HCT116 (cell line): Measurements from ENCODE around the gene LUC7L2. TPM values are rescaled to one million over a fixed set of nuclear protein-coding genes. Genes with fewer than 3 reads are reported as not detected.

Source experiments
- ATAC-seq: fragments of 200-7000 bp; cut with Tn5 transposase; 2 replicates; pipeline ENCODE4 v1.9.1; 2020; ENCODE audit warnings: mild to moderate bottlenecking, moderate library complexity
- BruUV-seq: library from RNA; stranded (reverse); fragments of 400-500 nt; replicated peaks from 2 replicates; lab custom pipeline; 2021; lab: Mats Ljungman, UMichigan
- CTCF ChIA-PET: fragments of 300-600 bp; sonication (Branson Sonifier 250); formaldehyde crosslinking; loops from one replicate; lab custom pipeline; 2021; ENCODE audit warnings: antibody characterized with exemption; lab: Charles Lee
- POLR2A ChIA-PET: fragments of 300-600, 350-600 bp; sonication (Branson Sonifier 250); formaldehyde crosslinking; loops from one replicate; lab custom pipeline; 2021; ENCODE audit warnings: antibody characterized with exemption; lab: Charles Lee
- RAD21 ChIA-PET, 2 experiments: fragments of 300-600 bp; sonication (Branson Sonifier 250); formaldehyde crosslinking; loops; one replicate each; lab custom pipeline; 2023; ENCODE audit warnings: low total read pairs in 2 of 2; ENCODE audit not compliant: uncharacterized antibody in 2 of 2, unreplicated experiment in 2 of 2, low non-redundant PET in 1 of 2; lab: Charles Lee
- DNase-seq: peaks from one replicate; pipeline ENCODE4 v3.0.0-alpha.2; 2010; ENCODE audit warnings: low read depth, low spot score
- H2AFZ ChIP-seq: fragments of 200-600 bp; shearing (Covaris generic), sonication (generic); 2 replicates; pipeline ENCODE4 v1.6.1; 2017; ENCODE audit warnings: low read depth, mixed run types, mixed read lengths, antibody characterized with exemption, low read length; ENCODE audit not compliant: poor library complexity, severe bottlenecking
- H3K27ac ChIP-seq: 2 replicates; pipeline ENCODE4 v1.5.1; 2012; ENCODE audit warnings: low read depth, low read length
- H3K27me3 ChIP-seq: fragments of 200-600 bp; sonication (generic); 2 replicates; pipeline ENCODE4 v1.6.1; 2016; ENCODE audit warnings: mixed run types, low read length, mixed read lengths; ENCODE audit not compliant: insufficient read depth
- H3K36me3 ChIP-seq, 2 experiments: fragments of 200-500 bp in 1 of 2; fragments of 200-600 bp in 1 of 2; sonication (Bioruptor generic) in 1 of 2; sonication (generic) in 1 of 2; 2 replicates each; pipeline versions ENCODE4 v1.5.1 to v1.6.1; 2014 to 2016; ENCODE audit warnings: low read length in 2 of 2, inconsistent platforms in 1 of 2, mixed read lengths in 1 of 2, mixed run types in 1 of 2; ENCODE audit not compliant: insufficient read depth in 2 of 2, control insufficient read depth in 1 of 2
- H3K4me1 ChIP-seq, 2 experiments: fragments of 200-600 bp in 1 of 2; sonication (generic) in 1 of 2; 2 replicates each; pipeline versions ENCODE4 v1.5.1 to v1.6.1; 2012 to 2017; ENCODE audit warnings: low read length in 2 of 2, inconsistent platforms in 1 of 2, mild to moderate bottlenecking in 1 of 2, mixed read lengths in 1 of 2, mixed run types in 1 of 2, moderate library complexity in 1 of 2; ENCODE audit not compliant: insufficient read depth in 2 of 2, control insufficient read depth in 1 of 2
- H3K4me2 ChIP-seq: fragments of 200-600 bp; sonication (generic); 2 replicates; pipeline ENCODE4 v1.6.1; 2017; ENCODE audit warnings: mixed run types, low read length, mixed read lengths
- H3K4me3 ChIP-seq, 2 experiments: fragments of 200-600 bp in 1 of 2; sonication (generic) in 1 of 2; replicated peaks in 1 of 2; 2 replicates each; pipeline ENCODE4 v1.5.1; 2011 to 2016; ENCODE audit warnings: low read length in 2 of 2, control low read depth in 1 of 2, low read depth in 1 of 2, mild to moderate bottlenecking in 1 of 2, mixed read lengths in 1 of 2, mixed run types in 1 of 2
- H3K79me2 ChIP-seq: fragments of 200-600 bp; sonication (generic); 2 replicates; pipeline ENCODE4 v1.6.1; 2017; ENCODE audit warnings: mild to moderate bottlenecking, mixed run types, low read length, moderate library complexity, mixed read lengths; ENCODE audit not compliant: insufficient read depth
- H3K9ac ChIP-seq: fragments of 200-600 bp; sonication (generic); 2 replicates; pipeline ENCODE4 v1.6.1; 2016; ENCODE audit warnings: low read length, mixed read lengths
- H3K9me2 ChIP-seq: fragments of 200-600 bp; sonication (generic), shearing (Covaris generic); 2 replicates; pipeline ENCODE4 v1.6.1; 2017; ENCODE audit warnings: mixed run types, mild to moderate bottlenecking, moderate library complexity; ENCODE audit not compliant: insufficient read depth
- H3K9me3 ChIP-seq, 2 experiments: fragments of 200-500 bp in 1 of 2; fragments of 200-600 bp in 1 of 2; sonication (Bioruptor generic) in 1 of 2; sonication (generic) in 1 of 2; 2 replicates each; pipeline ENCODE4 v1.6.1; 2014 to 2017; ENCODE audit warnings: low read length in 2 of 2, mixed read lengths in 2 of 2, inconsistent platforms in 1 of 2, low read depth in 1 of 2, mild to moderate bottlenecking in 1 of 2, mixed run types in 1 of 2, moderate library complexity in 1 of 2; ENCODE audit not compliant: control insufficient read depth in 1 of 2, insufficient read depth in 1 of 2
- H4K20me1 ChIP-seq: fragments of 200-600 bp; sonication (generic), shearing (Covaris generic); 2 replicates; pipeline ENCODE4 v1.6.1; 2017; ENCODE audit warnings: mixed run types, mild to moderate bottlenecking, moderate library complexity; ENCODE audit not compliant: insufficient read depth
- CEBPB ChIP-seq: IDR thresholded peaks from 2 replicates; pipeline ENCODE4 v1.6.1; 2012; ENCODE audit warnings: low read depth
- EGR1 ChIP-seq: IDR thresholded peaks from 2 replicates; pipeline ENCODE4 v1.6.1; 2012; ENCODE audit warnings: low read depth
- ELF1 ChIP-seq: IDR thresholded peaks from 2 replicates; pipeline ENCODE4 v1.6.1; 2012; ENCODE audit warnings: low read depth, borderline replicate concordance
- EZH2 ChIP-seq: fragments of 200-600 bp; sonication (generic); IDR thresholded peaks from 2 replicates; pipeline ENCODE4 v1.6.1; 2017; ENCODE audit warnings: antibody characterized with exemption, mixed run types
- JUND ChIP-seq: IDR thresholded peaks from 2 replicates; pipeline ENCODE4 v1.6.1; 2012
- POLR2A ChIP-seq: IDR thresholded peaks from 2 replicates; pipeline ENCODE4 v1.7.0; 2011; ENCODE audit warnings: borderline replicate concordance; ENCODE audit not compliant: insufficient read depth, insufficient read length; ENCODE audit errors: extremely low read depth
- RAD21 ChIP-seq: IDR thresholded peaks from 2 replicates; pipeline ENCODE4 v1.6.1; 2012; ENCODE audit warnings: low read depth, mild to moderate bottlenecking
- SP1 ChIP-seq: IDR thresholded peaks from 2 replicates; pipeline ENCODE4 v1.6.1; 2012; ENCODE audit warnings: low read depth
- SRF ChIP-seq: IDR thresholded peaks from 2 replicates; pipeline ENCODE4 v1.6.1; 2012; ENCODE audit warnings: low read depth
- TCF7L2 ChIP-seq: IDR thresholded peaks from 2 replicates; pipeline ENCODE4 v1.7.0; 2011; ENCODE audit warnings: borderline replicate concordance, inconsistent platforms; ENCODE audit not compliant: insufficient read depth, insufficient read length; ENCODE audit errors: extremely low read depth
- ZFX ChIP-seq: fragments of 450-650 bp; IDR thresholded peaks from 2 replicates; pipeline ENCODE4 v1.6.1; 2017
- ZNF274 ChIP-seq: fragments of 200-500 bp; sonication (Bioruptor generic); IDR thresholded peaks from 2 replicates; pipeline ENCODE4 v1.6.1; 2014; ENCODE audit warnings: mild to moderate bottlenecking, low read depth, low read length, inconsistent platforms
- intact Hi-C: fragments of 100-400 bp; cut with micrococcal nuclease; formaldehyde crosslinking; loops from 2 replicates; pipeline ENCODE4 v1.10.0; 2022
- total RNA-seq: library from RNA; stranded (reverse); gene quantifications from one replicate; pipeline ENCODE4 v1.2.1, GENCODE V29; 2021; ENCODE audit not compliant: unreplicated experiment
- TF ChIP-seq, protein P1 (sequence below): IDR thresholded peaks from 2 replicates; pipeline ENCODE4 v1.6.1; 2012; ENCODE audit warnings: low read depth
- TF ChIP-seq, protein P2 (sequence below), 3 experiments: fragments of 200-600 bp in 1 of 3; sonication (generic) in 1 of 3; IDR thresholded peaks in 2 of 3; conservative IDR thresholded peaks in 1 of 3; 2 replicates each; pipeline ENCODE4 v1.5.1; 2012 to 2017; ENCODE audit warnings: low read depth in 2 of 3, low read length in 2 of 3, antibody characterized with exemption in 1 of 3, borderline replicate concordance in 1 of 3, control low read depth in 1 of 3, mild to moderate bottlenecking in 1 of 3, mixed read lengths in 1 of 3, mixed run types in 1 of 3, moderate library complexity in 1 of 3; ENCODE audit not compliant: insufficient read depth in 1 of 3
- TF ChIP-seq, protein P3 (sequence below): IDR thresholded peaks from 2 replicates; pipeline ENCODE4 v1.6.1; 2012
- TF ChIP-seq, protein P4 (sequence below): IDR thresholded peaks from 2 replicates; pipeline ENCODE4 v1.6.1; 2011; ENCODE audit warnings: mild to moderate bottlenecking, low read length, moderate library complexity; ENCODE audit not compliant: insufficient replicate concordance; ENCODE audit errors: extremely low read depth

Gene LUC7L2
- total RNA-seq, 1 experiment from 2014 or later: 98.8 TPM

- Histone ChIP-seq H3K79me2 (peaks cover 53% of the 10 kb centered on the region), H3K36me3 (peaks cover 0 to 4% of the 10 kb centered on the region in 2 experiments; a peak in 1 of 4 replicates), H3K4me3 (peak overlapping the region; percentile 67 to 91), H3K4me2 (peak overlapping the region; percentile 76), H3K27me3 (no peaks in the 10 kb centered on the region), H4K20me1 (peaks cover 12% of the 10 kb centered on the region; the same call in 1 of the 2 replicates), H3K9me3 (no peaks in the 10 kb centered on the region), H3K9me2 (no peaks in the 10 kb centered on the region), H2AFZ (no peak overlapping the region), H3K27ac (peak overlapping the region; percentile 98), H3K9ac (peak overlapping the region; percentile 99), H3K4me1 (peaks cover 16 to 22% of the 10 kb centered on the region in 2 experiments; a peak in 3 of 4 replicates)
- ChIA-PET RAD21 (no interaction called here), CTCF (interaction anchor here (1.9 kb wide), 1 partner anchor 19 kb away, joined by 5 read pairs; no protein-coding TSS in a partner anchor), POLR2A (interaction anchor here (0.7 to 1.6 kb wide), 3 partner anchors 15 to 24 kb away, joined by 3 to 5 read pairs (median 3); no protein-coding TSS in a partner anchor)
- TF ChIP-seq SP1 (no peak), ELF1 (no peak), SRF (no peak), CEBPB (no peak), JUND (no peak), POLR2A (peak; percentile 40), ZFX (peak; percentile 86; the same call in 1 of the 2 replicates), EGR1 (no peak), ZNF274 (no peak), TCF7L2 (no peak), RAD21 (no peak), EZH2 (no peak)
- TF ChIP-seq, protein P1, sequence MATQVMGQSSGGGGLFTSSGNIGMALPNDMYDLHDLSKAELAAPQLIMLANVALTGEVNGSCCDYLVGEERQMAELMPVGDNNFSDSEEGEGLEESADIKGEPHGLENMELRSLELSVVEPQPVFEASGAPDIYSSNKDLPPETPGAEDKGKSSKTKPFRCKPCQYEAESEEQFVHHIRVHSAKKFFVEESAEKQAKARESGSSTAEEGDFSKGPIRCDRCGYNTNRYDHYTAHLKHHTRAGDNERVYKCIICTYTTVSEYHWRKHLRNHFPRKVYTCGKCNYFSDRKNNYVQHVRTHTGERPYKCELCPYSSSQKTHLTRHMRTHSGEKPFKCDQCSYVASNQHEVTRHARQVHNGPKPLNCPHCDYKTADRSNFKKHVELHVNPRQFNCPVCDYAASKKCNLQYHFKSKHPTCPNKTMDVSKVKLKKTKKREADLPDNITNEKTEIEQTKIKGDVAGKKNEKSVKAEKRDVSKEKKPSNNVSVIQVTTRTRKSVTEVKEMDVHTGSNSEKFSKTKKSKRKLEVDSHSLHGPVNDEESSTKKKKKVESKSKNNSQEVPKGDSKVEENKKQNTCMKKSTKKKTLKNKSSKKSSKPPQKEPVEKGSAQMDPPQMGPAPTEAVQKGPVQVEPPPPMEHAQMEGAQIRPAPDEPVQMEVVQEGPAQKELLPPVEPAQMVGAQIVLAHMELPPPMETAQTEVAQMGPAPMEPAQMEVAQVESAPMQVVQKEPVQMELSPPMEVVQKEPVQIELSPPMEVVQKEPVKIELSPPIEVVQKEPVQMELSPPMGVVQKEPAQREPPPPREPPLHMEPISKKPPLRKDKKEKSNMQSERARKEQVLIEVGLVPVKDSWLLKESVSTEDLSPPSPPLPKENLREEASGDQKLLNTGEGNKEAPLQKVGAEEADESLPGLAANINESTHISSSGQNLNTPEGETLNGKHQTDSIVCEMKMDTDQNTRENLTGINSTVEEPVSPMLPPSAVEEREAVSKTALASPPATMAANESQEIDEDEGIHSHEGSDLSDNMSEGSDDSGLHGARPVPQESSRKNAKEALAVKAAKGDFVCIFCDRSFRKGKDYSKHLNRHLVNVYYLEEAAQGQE: no peak
- TF ChIP-seq, protein P2, sequence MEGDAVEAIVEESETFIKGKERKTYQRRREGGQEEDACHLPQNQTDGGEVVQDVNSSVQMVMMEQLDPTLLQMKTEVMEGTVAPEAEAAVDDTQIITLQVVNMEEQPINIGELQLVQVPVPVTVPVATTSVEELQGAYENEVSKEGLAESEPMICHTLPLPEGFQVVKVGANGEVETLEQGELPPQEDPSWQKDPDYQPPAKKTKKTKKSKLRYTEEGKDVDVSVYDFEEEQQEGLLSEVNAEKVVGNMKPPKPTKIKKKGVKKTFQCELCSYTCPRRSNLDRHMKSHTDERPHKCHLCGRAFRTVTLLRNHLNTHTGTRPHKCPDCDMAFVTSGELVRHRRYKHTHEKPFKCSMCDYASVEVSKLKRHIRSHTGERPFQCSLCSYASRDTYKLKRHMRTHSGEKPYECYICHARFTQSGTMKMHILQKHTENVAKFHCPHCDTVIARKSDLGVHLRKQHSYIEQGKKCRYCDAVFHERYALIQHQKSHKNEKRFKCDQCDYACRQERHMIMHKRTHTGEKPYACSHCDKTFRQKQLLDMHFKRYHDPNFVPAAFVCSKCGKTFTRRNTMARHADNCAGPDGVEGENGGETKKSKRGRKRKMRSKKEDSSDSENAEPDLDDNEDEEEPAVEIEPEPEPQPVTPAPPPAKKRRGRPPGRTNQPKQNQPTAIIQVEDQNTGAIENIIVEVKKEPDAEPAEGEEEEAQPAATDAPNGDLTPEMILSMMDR (IDR thresholded peaks at IDR 0.05 in 2 of 3, conservative IDR thresholded peaks at IDR 0.05 in 1 of 3; ENCODE audit: borderline replicate concordance in 1 of 3, insufficient read depth in 1 of 3, low read depth in 2 of 3, low read length in 2 of 3): no peak
- TF ChIP-seq, protein P3, sequence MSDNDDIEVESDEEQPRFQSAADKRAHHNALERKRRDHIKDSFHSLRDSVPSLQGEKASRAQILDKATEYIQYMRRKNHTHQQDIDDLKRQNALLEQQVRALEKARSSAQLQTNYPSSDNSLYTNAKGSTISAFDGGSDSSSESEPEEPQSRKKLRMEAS: no peak
- TF ChIP-seq, protein P4, sequence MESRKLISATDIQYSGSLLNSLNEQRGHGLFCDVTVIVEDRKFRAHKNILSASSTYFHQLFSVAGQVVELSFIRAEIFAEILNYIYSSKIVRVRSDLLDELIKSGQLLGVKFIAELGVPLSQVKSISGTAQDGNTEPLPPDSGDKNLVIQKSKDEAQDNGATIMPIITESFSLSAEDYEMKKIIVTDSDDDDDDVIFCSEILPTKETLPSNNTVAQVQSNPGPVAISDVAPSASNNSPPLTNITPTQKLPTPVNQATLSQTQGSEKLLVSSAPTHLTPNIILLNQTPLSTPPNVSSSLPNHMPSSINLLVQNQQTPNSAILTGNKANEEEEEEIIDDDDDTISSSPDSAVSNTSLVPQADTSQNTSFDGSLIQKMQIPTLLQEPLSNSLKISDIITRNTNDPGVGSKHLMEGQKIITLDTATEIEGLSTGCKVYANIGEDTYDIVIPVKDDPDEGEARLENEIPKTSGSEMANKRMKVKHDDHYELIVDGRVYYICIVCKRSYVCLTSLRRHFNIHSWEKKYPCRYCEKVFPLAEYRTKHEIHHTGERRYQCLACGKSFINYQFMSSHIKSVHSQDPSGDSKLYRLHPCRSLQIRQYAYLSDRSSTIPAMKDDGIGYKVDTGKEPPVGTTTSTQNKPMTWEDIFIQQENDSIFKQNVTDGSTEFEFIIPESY: no peak
- intact Hi-C loops: loop anchor here (1.0 kb wide), 1 partner anchor 17 kb away; the partner anchor contains the start of gene FMC1
- TSS peak; percentile 91 for BruUV-seq
- ATAC-seq: peak; percentile 6; the same call in 1 of the 2 replicates
- peak; percentile 40 for DNase-seq
These were observed 941 bp upstream of the LUC7L2 start for GRCh38 chr7:139358541-139359365.
